Lower lobe of right lung (tissue), 2 donors: ENCODE data around the gene FHOD1. TPM values are rescaled to one million over a fixed set of nuclear protein-coding genes. Genes with fewer than 3 reads are reported as not detected.

Experiments used
- ATAC-seq, 2 donors: fragments of 200-7000 bp; cut with Tn5 transposase; one replicate each; pipeline ENCODE4 v1.9.1; 2020 to 2022; ENCODE audit warnings: mild to moderate bottlenecking in 2 of 2, moderate library complexity in 2 of 2
- DNase-seq: peaks from one replicate; pipeline ENCODE4 v3.0.0-alpha.2; 2020
- H3K27ac ChIP-seq: fragments of 200-600 bp; one replicate; pipeline ENCODE4 v1.8.0; 2022
- H3K27me3 ChIP-seq: fragments of 200-600 bp; one replicate; pipeline ENCODE4 v1.8.0; 2022; ENCODE audit warnings: low read depth
- H3K36me3 ChIP-seq: fragments of 200-600 bp; one replicate; pipeline ENCODE4 v1.8.0; 2022; ENCODE audit warnings: mild to moderate bottlenecking
- H3K4me1 ChIP-seq: fragments of 200-600 bp; one replicate; pipeline ENCODE4 v1.8.0; 2022
- H3K4me3 ChIP-seq: fragments of 200-600 bp; one replicate; pipeline ENCODE4 v1.8.0; 2022; ENCODE audit warnings: mild to moderate bottlenecking
- H3K9me3 ChIP-seq: fragments of 200-600 bp; one replicate; pipeline ENCODE4 v1.8.0; 2022
- intact Hi-C: fragments of 100-400 bp; cut with DNase I; formaldehyde crosslinking; loops from one replicate; pipeline ENCODE4 v1.11.0; 2022
- total RNA-seq: library from RNA; stranded (reverse); fragmentation: NEBNext Ultra II Directional; extraction: Animal tissue kit (Norgen Biotek cat#: 25700); gene quantifications from one replicate; pipeline ENCODE4 v1.2.1, GENCODE V29; 2021
- TF ChIP-seq, protein P1 (sequence below): fragments of 200-600 bp; IDR thresholded peaks from one replicate; pipeline ENCODE4 v1.8.0; 2022; ENCODE audit warnings: antibody characterized with exemption, mild to moderate bottlenecking
- donor health status: DM: no; HTN: yes; CAD: no; lungs with severe emphysema.

The FHOD1 gene
- total RNA-seq, 1 donor from 2014 or later = 67.7 TPM

DNA sequence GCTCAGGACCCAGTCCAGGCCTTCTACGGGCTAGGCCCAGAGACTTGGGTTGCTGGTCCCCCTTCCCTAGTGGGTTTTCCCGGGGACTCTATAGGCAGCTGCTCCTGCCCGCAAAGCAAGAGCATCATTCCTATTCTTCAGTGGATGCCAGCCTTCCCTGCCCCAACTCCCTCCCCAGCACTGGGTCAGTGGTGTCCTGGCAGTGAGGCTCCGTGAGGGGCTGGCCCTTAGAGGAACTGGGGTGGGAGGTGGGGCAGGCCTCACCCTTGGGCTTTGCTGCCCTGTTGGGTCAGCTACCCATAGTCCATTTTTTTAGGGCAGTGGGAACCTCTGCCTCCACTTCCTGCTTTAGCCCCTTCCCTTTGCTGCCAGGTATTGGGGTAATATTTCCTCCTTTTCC is 24.2 kb upstream of the FHOD1 start:
- intact Hi-C loops = no loop called here
- DNase-seq = no peak
- no peak for ATAC-seq

DNA sequence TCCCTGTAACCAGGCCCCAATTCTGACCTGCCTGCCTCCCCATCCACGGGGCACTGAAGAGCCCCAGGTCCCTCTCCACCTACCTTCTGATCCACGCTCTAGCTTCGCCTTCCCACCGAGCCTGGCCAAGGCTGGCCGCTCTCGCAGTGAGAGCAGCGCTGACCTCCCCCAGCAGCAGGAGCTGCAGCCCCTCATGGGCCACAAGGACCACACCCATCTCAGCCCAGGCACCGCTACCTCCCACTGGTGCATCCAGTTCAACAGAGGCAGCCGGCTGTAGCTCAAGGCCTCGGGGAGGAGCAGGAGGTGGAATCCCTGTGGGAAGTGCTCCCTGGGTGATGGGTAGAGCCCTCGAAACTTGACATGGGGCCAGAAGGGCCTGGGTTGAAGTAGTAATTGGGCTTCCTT is 23.7 kb upstream of the FHOD1 start:
- Histone ChIP-seq H3K36me3 (no peaks in the 10 kb centered on the region), H3K9me3 (no peaks in the 10 kb centered on the region), H3K27ac (no peak overlapping the region), H3K27me3 (no peaks in the 10 kb centered on the region), H3K4me3 (no peak overlapping the region), H3K4me1 (no peaks in the 10 kb centered on the region)
- intact Hi-C loops = no loop called here
- no peak for DNase-seq
- peak in 1 of 2 donors; percentile 12 for ATAC-seq
- TF ChIP-seq, protein P1, sequence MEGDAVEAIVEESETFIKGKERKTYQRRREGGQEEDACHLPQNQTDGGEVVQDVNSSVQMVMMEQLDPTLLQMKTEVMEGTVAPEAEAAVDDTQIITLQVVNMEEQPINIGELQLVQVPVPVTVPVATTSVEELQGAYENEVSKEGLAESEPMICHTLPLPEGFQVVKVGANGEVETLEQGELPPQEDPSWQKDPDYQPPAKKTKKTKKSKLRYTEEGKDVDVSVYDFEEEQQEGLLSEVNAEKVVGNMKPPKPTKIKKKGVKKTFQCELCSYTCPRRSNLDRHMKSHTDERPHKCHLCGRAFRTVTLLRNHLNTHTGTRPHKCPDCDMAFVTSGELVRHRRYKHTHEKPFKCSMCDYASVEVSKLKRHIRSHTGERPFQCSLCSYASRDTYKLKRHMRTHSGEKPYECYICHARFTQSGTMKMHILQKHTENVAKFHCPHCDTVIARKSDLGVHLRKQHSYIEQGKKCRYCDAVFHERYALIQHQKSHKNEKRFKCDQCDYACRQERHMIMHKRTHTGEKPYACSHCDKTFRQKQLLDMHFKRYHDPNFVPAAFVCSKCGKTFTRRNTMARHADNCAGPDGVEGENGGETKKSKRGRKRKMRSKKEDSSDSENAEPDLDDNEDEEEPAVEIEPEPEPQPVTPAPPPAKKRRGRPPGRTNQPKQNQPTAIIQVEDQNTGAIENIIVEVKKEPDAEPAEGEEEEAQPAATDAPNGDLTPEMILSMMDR = no peak

More for the DNA sequence above, 24.2 kb upstream of the FHOD1 start:
- H3K27me3 ChIP-seq = no peaks in the 10 kb centered on the region
- H3K4me1 ChIP-seq = no peaks in the 10 kb centered on the region
- H3K4me3 ChIP-seq = no peak overlapping the region
- H3K27ac ChIP-seq = no peak overlapping the region
- TF ChIP-seq, protein P1 = no peak
- no peaks in the 10 kb centered on the region for H3K9me3 ChIP-seq
- H3K36me3 ChIP-seq = no peaks in the 10 kb centered on the region

DNA sequence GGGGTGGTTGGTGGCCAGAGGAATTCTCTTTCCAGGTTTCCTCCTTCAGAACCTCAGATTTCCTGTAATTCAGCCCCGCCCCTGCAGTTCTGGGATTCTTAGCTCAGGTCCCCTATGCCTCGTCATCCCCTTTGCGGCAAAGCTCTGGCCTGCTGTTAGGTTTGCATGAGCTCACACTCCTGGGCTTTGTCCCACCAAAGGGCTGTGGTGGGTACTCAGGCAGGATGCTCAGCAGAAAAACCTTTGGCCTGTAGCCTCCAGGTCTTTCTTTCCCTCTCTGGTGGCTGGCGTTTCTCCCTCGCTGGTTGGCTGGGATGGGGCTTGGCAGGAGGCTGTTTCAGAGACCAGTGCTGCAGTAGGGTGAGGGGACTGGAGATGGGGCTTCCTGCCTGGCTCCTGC is 22.5 kb upstream of the FHOD1 start:
- H3K4me3 ChIP-seq = no peak overlapping the region
- no peaks in the 10 kb centered on the region for H3K9me3 ChIP-seq
- TF ChIP-seq, protein P1 = no peak
- ATAC-seq (no peak), DNase-seq (no peak)
- no peaks in the 10 kb centered on the region for H3K27me3 ChIP-seq
- no peaks in the 10 kb centered on the region for H3K4me1 ChIP-seq
- H3K27ac ChIP-seq = no peak overlapping the region
- no peaks in the 10 kb centered on the region for H3K36me3 ChIP-seq
- intact Hi-C loops = no loop called here

DNA sequence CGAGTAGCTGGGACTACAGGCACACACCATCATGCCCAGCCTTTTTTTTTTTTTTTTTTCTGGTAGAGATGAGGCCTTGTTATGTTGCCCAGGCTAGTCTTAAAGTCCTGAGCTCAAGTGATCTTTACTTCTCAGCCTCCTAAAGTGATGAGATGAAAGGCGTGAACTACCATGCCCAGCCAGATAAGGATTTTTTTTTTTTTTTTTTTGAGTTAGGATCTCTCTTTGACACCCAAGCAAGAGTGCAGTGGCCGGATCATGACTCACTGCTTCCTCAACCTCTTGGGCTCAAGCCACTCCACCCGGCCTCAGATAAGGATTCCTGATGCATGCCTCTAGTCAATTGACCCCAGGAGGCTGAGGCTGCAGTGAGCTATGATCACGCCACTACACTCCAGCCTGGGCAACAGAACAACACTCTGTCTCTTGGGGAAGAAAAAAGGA is 20.9 kb upstream of the FHOD1 start:
- DNase-seq (peak; percentile 69), ATAC-seq (peak; percentile 85 to 92)
- H3K27me3 ChIP-seq = no peaks in the 10 kb centered on the region
- H3K4me1 ChIP-seq = no peaks in the 10 kb centered on the region
- no peaks in the 10 kb centered on the region for H3K9me3 ChIP-seq
- TF ChIP-seq, protein P1 = no peak
- no peak overlapping the region for H3K27ac ChIP-seq
- intact Hi-C loops = no loop called here
- no peaks in the 10 kb centered on the region for H3K36me3 ChIP-seq
- no peak overlapping the region for H3K4me3 ChIP-seq

DNA sequence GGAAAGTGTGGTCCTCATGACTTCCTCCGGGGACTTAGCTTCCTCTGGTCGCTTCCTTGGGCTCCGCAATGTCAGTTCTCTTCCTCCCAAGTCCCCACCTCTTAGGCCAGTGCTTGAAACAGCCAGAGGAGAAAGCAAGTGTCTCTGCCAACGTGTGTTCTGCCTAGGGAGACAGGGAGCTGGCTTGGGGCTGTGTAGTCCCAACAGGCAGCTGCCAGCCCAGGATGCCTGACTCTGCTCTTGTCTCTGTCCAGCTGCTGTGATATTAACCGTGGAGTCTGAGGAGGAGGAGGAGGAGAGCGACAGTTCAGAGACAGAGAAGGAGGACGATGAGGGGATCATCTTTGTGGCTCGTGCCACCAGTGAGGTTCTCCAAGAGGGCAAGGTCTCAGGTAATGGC is 18.6 kb upstream of the FHOD1 start:
- ATAC-seq (no peak), DNase-seq (peak; percentile 20)
- no peaks in the 10 kb centered on the region for H3K4me1 ChIP-seq
- H3K9me3 ChIP-seq = no peaks in the 10 kb centered on the region
- H3K27ac ChIP-seq = no peak overlapping the region
- no peak overlapping the region for H3K4me3 ChIP-seq
- no peaks in the 10 kb centered on the region for H3K36me3 ChIP-seq
- TF ChIP-seq, protein P1 = no peak
- intact Hi-C loops = no loop called here
- no peaks in the 10 kb centered on the region for H3K27me3 ChIP-seq

DNA sequence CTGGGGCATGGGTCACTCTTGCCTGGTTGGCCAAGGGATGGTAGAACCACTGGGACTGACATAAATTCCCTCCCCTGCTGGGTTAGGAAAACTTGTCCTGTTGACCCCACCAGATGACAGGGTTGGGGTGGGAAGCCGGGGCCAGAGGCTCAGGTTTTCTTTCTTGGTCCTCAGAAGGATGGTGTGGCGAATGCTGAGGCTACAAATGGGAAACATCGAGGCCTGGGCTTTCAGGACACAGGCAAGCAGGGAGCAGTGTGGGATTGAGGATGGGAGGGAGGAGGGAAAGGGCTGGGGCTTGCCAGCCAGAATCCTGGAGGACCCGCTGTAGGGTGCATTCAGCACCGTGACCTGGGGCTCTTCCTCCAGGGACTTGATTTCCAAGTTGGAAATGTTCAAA is 17.6 kb upstream of the FHOD1 start:
- intact Hi-C loops = no loop called here

More for the DNA sequence above, 17.6 kb upstream of the FHOD1 start:
- no peaks in the 10 kb centered on the region for H3K4me1 ChIP-seq
- no peak for ATAC-seq
- TF ChIP-seq, protein P1 = no peak
- DNase-seq = peak; percentile 16
- no peaks in the 10 kb centered on the region for H3K27me3 ChIP-seq
- no peak overlapping the region for H3K4me3 ChIP-seq
- no peaks in the 10 kb centered on the region for H3K9me3 ChIP-seq
- no peaks in the 10 kb centered on the region for H3K36me3 ChIP-seq
- H3K27ac ChIP-seq = no peak overlapping the region
